GM19193 (cell line): ENCODE results near the gene RPS19.
A peak's percentile ranks its signal among the peaks of the same experiment; 100 is the strongest.

Experiments used
- POLR2A ChIP-seq: IDR thresholded peaks from 4 replicates; pipeline ENCODE4 v1.6.1; 2011; ENCODE audit not compliant: insufficient read depth, insufficient read length; ENCODE audit errors: extremely low read depth

The RPS19 gene

DNA sequence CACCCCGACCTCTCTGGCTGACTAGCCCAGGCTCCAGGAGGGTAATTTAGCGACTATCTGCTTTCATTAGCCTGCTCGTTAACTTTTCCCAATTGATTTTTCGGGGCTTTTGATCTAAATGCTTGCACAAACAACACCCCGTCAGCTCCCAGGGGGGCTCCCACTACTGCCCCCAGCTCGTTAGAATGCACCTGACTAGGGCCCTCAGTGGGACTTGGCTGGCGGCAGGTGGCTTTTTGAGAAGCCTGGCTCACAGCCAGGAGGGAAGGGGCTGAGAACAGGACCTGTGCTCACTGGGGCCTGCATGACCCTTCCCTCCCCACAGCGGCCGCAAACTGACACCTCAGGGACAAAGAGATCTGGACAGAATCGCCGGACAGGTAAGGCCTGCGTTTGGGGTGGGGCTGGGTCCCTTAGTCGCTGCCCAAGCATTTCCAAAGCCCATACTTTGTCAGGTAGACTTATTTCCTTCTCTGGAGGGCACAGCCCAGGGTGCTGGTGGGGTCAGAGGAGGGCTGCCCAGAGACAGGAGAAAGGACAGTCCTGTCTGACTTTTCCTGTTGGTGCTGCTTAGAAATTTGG, 9.4 kb downstream of the RPS19 start:
- TF ChIP-seq POLR2A: no peak

- TF ChIP-seq POLR2A: peak; percentile 14
These were observed 10.4 kb downstream of the RPS19 start for GRCh38 chr19:41870401-41870873.

DNA sequence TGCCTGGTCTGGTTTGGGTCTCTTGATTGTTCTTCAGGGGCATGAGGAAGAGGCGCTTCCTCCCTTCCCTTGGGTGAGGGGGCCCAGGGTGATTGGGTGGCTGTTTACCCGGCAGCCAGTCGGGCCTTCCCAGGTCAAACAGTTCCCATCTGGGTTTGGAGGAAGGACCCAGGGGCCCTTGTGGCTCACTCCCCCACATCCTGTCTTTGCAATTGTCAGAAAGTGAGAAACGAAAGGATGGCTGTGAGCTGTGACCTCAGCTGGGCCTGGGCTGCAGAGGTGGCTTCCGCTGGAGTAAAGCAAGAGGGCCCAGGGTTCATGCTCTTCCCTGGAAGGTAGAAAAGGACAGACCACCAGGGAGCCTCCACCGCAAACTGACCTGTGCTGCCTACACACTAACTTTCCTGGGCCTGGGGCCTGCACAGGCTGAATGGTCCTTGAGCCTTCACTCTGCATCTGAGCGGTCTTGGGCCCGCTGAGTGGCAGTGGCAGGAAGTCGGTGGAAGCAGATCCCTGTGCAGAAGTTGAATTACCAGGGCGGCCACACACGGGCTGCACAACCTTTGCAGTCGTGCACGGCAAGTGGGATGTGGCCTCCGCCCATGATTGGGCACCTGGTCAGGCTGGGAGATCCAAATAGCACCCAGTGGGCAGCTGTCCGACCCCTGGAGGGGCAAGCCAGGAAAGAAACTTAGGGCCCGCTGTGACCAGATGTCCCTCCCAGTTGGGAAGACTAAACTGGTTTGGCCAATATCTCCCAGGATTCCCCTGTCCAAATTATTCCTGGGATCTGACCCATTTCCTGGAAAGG, 11.7 kb downstream of the RPS19 start:
- TF ChIP-seq POLR2A: peak; percentile 59

DNA sequence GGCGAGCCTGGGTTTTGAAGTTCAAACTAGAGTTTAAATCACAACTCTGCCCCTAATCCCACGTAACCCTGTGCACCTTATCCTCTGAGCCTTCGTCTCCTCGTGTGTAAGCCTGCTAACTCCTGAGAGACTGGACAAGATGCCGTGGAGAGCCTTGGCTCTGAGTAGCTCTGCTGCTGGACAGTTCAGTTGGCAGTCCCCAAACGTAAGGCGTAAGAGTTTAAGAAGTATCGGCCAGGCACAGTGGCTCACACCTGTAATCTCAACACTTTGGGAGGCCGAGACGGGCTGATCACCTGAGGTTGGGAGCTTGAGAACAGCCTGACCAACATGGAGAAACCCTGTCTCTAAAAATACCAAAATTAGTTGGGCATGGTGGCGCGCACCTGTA, 12.3 kb downstream of the RPS19 start:
- TF ChIP-seq POLR2A: no peak

DNA sequence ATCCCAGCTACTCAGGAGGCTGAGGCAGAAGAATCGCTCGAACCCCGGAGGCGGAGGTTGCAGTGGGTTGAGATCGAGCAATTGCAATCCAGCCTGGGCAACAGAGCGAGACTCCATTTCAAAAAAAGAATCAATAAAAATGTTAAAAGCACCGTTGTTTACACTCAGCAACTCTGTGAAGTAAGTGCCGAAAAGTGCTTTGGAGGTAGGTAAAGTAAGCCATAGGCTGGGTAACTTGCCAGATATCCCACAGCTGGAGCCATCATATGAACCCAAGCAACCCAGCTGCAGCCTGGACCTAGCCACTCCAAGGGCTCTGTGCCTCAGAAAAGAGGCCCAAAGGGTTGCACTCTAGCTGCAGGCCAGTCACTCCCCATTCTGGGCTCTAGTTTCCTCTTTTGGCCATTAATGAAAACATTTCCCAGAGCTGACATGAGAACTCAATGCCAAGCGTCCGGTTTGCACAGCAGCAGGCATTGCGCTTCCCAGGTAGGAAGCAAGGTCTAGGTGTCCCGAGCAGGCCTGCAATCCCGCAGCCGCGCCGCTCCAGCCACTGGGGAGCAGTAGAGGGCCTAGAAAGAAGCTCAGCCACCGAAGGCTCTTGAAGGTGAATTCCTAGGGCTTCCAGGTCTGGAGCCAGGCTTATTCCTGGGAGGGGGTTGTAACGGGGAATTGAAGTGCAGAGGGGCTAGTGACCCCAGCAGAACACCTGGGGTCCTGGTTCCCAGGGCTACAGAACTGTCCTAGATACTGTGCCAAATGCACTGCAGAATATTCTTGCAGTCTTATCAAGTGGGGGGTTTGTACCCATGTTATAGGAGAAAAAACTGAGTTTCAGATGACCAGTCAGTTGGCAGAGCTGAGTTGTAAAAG, 13.0 kb downstream of the RPS19 start:
- TF ChIP-seq POLR2A: peak; percentile 50

GRCh38 chr19:41876847-41877832, 17.1 kb downstream of the RPS19 start, which contains the start of gene CD79A:
CD79A (plus strand) TSS chr19:41877279; CDS start chr19:41877305, 26 bp downstream.
- TF ChIP-seq POLR2A: peak; percentile 81

DNA sequence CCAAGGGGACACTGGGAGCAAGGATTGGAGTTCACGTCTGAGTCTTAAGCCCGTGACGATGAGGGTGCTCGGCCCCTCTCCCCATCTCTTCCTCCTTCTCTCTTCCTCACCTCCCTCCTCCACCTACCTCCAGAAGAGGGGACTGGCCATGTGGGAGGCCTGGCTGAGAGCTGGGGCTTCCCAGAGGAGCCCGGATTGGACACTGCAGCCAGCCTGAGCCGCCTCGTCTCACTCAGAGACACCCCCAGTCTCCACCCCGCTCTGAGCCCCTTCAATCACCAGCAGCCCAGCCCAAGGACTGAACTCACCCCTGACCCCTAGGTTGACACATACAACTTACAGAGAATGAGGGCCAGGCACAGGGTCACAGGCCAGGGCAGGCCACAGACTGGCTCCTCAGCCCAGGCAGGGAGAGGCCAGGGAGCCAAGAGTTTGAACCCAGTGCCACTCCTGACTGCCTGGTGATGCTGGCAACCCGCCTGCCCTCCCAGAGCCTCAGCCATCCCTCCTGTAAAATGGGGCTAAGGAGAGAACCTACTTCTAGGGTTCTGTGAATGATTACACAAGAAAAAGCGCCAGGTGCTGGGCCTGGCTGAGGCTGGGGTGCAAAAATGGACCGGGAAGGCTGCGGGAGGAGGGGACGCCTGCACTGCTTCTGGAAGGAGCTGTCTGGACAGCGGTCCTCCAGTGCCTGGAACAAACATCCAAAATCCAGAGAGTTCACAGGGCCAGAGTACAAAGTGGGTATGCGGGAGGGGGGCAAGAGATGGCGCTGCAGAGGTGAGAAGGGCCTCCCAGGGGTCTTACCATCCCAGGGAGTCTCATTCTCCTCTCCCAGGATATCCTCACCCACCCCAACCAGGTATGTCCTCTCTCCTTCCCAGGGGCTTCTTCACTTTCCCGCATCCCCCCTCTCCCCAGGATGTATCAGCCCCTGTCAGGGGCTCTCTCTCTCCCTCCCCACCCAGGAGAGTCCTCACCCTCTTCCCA, 18.2 kb downstream of the RPS19 start:
- peak; percentile 80 for TF ChIP-seq POLR2A

DNA sequence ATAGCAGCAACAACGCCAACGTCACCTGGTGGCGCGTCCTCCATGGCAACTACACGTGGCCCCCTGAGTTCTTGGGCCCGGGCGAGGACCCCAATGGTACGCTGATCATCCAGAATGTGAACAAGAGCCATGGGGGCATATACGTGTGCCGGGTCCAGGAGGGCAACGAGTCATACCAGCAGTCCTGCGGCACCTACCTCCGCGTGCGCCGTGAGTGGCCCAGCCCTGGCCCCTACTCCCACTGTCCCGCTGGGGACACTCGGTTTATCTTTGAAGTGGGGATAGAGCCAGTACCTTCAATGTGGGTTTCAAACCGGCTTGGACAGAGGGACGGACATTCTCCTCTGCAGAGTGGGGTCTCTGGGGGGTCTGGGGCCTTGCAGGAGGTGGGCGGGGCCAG, 19.0 kb downstream of the RPS19 start:
- no peak for TF ChIP-seq POLR2A

GRCh38 chr19:41879670-41880328, 19.7 kb downstream of the RPS19 start:
- no peak for TF ChIP-seq POLR2A

- no peak for TF ChIP-seq POLR2A
These were observed 20.3 kb downstream of the RPS19 start for GRCh38 chr19:41880329-41880708.

DNA sequence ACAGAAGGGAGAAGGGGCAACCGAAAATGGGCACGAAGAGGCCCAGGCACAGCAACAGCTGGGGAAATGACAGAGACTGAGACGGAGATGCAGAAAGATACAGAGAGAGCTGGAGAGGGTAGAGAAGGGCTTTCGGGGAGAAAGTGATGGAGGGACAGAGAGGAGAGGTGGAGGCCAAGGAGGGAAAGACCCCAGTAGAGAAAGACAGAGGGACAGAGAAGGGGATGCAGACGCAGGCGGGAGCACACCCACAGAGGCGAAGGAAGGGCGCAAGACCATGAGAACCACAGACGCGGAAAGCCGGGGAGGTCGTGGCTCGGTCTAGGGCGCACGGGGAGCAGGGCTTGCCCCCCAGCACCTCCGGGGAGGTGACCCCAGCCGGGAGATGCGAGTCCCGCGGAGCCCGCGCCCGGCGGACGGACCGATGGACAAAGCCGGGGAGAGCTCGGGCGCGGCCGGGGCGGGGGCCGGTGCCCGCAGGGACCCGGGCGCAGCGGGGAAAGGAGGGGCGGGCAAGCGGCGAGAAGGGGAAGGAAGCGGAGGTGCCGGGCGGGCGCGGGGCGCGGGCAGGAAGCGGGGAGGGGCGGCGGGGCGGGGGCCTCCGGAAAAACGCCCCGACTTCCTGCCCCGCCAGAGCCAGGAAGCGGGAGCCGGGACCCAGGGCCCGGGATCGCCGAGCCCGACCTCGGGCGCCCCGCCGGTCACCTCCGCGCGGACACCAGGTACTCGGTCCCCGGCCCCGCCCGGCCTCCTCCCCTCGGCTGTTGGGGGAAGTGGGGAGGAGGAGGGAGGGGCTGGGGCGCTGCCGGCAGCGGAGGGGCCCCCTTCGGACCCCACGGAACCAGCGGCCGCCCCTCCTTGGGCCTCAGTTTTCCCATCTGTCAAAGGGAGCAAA, 22.8 kb downstream of the RPS19 start, which contains the start of gene ARHGEF1:
ARHGEF1 (plus strand) TSS at position 617 of the 895 bp plus-strand sequence. CDS start 4,899 bp downstream, outside the sequence.
- peak; percentile 62 for TF ChIP-seq POLR2A

GRCh38 chr19:41883463-41883820, 23.4 kb downstream of the RPS19 start:
- no peak for TF ChIP-seq POLR2A
